Stimulated activated naive B cell treated with anti-CD40 and anti-IgM and Interleukin-4, amounts not matched to agents 10 μg/mL and 1 μg/mL and 100 μg/mL, for 72 hours (primary cell): ENCODE data around the gene NFKBIZ.

Experiments
- ATAC-seq, 2 donors: fragments of 150-1000 bp; cut with Tn5 transposase; replicated peaks; 2 replicates each; pipeline ENCODE4 v1.10.0; 2021; ENCODE audit warnings: moderate library complexity in 1 of 2
- DNase-seq: peaks from one replicate; pipeline ENCODE4 v3.0.0; 2021
- H3K27ac Mint-ChIP-seq: one replicate; pipeline ENCODE4 v1.8.0; 2022; ENCODE audit warnings: mild to moderate bottlenecking, mixed read lengths
- H3K27me3 Mint-ChIP-seq, 2 donors: one replicate each; pipeline ENCODE4 v1.8.0; 2022; ENCODE audit warnings: mixed read lengths in 2 of 2
- H3K36me3 Mint-ChIP-seq, 2 donors: one replicate each; pipeline ENCODE4 v1.8.0; 2022; ENCODE audit warnings: mixed read lengths in 2 of 2, mild to moderate bottlenecking in 1 of 2
- H3K4me1 Mint-ChIP-seq, 2 donors: one replicate each; pipeline ENCODE4 v1.8.0; 2022; ENCODE audit warnings: mixed read lengths in 2 of 2, mild to moderate bottlenecking in 1 of 2
- H3K4me3 Mint-ChIP-seq, 2 donors: one replicate each; pipeline ENCODE4 v1.8.0; 2022; ENCODE audit warnings: mild to moderate bottlenecking in 2 of 2, mixed read lengths in 2 of 2, moderate library complexity in 1 of 2
- H3K9me3 Mint-ChIP-seq, 2 donors: one replicate each; pipeline ENCODE4 v1.8.0; 2022; ENCODE audit warnings: mixed read lengths in 2 of 2, mild to moderate bottlenecking in 1 of 2

The NFKBIZ gene

GRCh38 chr3:101833446-101833974, 15.8 kb upstream of the NFKBIZ start:
- Mint-ChIP-seq H3K4me3 (peak overlapping the region; percentile 39 to 65), H3K27me3 (no peaks in the 10 kb centered on the region), H3K36me3 (peaks cover 74 to 88% of the 10 kb centered on the region in 2 donors), H3K4me1 (peaks cover 63 to 90% of the 10 kb centered on the region in 2 donors), H3K9me3 (peaks cover 0 to 2% of the 10 kb centered on the region in 2 donors), H3K27ac (peak overlapping the region; percentile 34)
- DNase-seq (no peak), ATAC-seq (no peak)

- ATAC-seq (peak; percentile 73 to 74), DNase-seq (no peak)
- Mint-ChIP-seq H3K27ac (peak overlapping the region; percentile 83), H3K4me3 (peak overlapping the region; percentile 64 to 65), H3K27me3 (no peaks in the 10 kb centered on the region), H3K4me1 (peaks cover 66 to 85% of the 10 kb centered on the region in 2 donors), H3K36me3 (peaks cover 66 to 85% of the 10 kb centered on the region in 2 donors), H3K9me3 (peaks cover 0 to 2% of the 10 kb centered on the region in 2 donors)
These were observed 13.6 kb upstream of the NFKBIZ start for GRCh38 chr3:101835676-101836075.

DNA sequence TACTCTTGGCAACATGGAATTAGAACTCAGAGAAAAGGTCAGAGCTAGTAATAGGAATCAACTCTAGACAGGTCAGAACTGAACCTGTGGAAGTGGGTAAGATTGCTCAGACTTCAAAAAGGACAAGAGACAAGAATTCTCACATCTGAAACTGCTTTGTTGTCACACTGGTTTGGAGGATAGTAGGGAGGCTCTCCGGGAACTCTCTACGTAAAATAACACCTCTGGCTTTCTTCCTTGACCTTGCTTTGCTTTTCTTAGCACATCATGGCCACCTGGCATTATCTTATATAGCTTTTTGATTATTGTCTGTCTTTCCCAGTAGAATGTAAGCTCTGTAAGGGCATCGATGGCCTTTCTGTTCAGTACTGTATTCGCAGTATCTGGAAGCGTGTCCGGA, 13.2 kb upstream of the NFKBIZ start:
- Mint-ChIP-seq H3K27ac (peak overlapping the region; percentile 83), H3K4me1 (peaks cover 66 to 85% of the 10 kb centered on the region in 2 donors), H3K27me3 (no peaks in the 10 kb centered on the region), H3K4me3 (peak overlapping the region; percentile 64 to 65), H3K9me3 (peaks cover 0 to 2% of the 10 kb centered on the region in 2 donors), H3K36me3 (peaks cover 66 to 86% of the 10 kb centered on the region in 2 donors)
- DNase-seq (no peak), ATAC-seq (peak; percentile 6 to 15)

DNA sequence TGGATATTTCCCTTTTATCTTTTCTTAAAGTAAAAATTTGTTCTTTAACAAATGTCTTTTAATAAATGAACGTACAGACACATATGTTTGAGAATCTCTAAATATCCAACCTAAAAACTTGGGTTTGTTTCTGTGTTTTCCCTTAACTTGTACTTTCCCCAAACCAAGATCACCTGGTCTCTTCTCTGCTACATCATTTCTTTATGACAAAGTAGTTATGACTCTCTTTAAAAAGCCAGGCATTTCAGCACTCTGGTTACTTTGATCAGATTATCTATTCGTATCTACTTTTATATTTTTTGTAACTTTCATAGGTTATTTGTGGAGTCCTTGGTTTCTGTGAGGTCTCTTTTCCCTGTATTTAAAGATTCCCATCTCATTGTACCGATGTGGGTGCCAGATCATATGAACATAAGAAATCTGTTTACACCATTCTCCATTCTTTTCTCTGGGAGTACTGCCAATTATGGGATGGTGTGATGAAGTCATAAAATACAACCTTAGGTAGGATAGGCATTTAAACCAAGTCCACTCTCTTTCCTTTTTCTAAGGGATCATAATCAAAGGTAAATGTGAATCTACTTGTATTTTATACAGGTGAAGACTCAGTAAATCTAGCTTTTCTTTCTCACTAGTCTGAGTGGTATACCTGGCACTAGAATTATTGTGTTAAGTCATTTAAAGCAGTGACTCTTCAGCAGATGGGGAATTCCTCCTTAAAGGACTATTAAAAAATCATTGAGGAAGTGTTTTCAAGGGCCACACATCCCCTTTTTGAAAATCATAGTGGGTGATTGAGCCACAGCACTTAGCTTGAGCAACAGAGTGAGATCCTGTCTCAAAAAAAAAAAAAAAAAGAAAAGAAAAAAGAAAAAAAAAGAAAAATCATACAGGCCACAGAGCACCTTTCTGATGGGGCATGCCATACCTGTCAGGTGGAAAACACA, 12.4 kb upstream of the NFKBIZ start:
- Mint-ChIP-seq H3K9me3 (peaks cover 0 to 4% of the 10 kb centered on the region in 2 donors), H3K27me3 (no peaks in the 10 kb centered on the region), H3K4me3 (peak overlapping the region; percentile 75 to 80), H3K4me1 (peaks cover 64 to 80% of the 10 kb centered on the region in 2 donors), H3K27ac (peak overlapping the region; percentile 77), H3K36me3 (peaks cover 62 to 84% of the 10 kb centered on the region in 2 donors)
- no peak for DNase-seq
- peak; percentile 78 to 80 for ATAC-seq

DNA sequence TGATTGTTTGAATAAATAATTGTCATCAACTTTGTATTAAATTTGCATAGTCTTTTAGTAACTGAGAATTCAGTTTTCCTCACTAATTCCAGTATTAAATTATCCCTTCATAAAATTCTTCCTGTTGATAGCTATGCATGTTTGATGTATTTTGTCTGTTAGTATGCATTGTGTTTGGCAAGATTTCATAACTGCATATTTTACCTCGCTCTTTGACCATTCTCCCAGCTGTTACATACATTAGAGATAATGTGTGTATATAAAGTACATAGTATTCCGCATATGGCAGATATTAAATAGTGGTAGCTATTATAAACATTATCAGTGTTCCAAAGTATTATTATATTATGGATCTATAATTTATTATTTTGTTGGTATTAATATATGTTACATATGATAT, 10.6 kb upstream of the NFKBIZ start:
- Mint-ChIP-seq H3K9me3 (peaks cover 0 to 6% of the 10 kb centered on the region in 2 donors), H3K4me1 (peaks cover 59 to 76% of the 10 kb centered on the region in 2 donors), H3K4me3 (no peak overlapping the region), H3K27me3 (no peaks in the 10 kb centered on the region), H3K36me3 (peaks cover 56 to 79% of the 10 kb centered on the region in 2 donors), H3K27ac (no peak overlapping the region)
- DNase-seq: no peak
- no peak for ATAC-seq

- H3K36me3 Mint-ChIP-seq: peaks cover 47 to 69% of the 10 kb centered on the region in 2 donors
These were observed 9.2 kb upstream of the NFKBIZ start for GRCh38 chr3:101840066-101840465.

DNA sequence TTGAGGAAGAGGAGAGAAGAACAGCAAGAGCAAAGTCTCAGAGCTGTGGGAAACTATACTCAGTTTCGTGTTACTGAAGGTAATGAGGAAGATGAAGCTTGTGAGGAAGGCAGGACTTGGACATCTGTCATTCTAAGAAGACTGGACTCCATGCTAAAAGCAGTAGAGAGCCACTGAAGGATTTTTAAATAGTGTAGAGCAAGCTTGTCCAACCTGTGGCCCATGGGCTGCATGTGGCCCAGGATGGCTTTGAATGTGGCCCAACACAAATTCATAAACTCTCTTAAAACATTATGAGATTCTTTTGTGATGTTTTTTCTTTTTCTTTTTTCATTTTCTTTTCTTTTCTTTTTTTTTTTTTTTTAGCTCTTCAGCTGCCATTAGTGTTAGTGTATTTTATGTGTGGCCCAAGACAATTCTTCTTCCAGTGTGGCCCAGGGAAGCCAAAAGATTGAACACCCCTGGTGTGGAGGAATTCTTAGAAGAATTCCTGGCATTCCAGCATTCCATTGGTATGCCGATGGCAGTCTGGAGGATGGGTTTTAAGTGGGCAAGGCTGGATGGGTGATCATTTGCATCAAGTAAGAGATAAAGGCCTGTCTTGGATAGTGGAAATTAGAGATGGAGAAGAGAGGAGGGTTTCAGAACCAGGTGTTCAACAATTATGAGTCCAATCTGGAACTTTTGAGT, 6.9 kb upstream of the NFKBIZ start:
- no peak for DNase-seq
- peak overlapping the region in 1 of 2 donors; percentile 23 for H3K4me3 Mint-ChIP-seq
- H3K9me3 Mint-ChIP-seq: peaks cover 0 to 3% of the 10 kb centered on the region in 2 donors
- H3K36me3 Mint-ChIP-seq: peaks cover 39 to 58% of the 10 kb centered on the region in 2 donors
- peak overlapping the region; percentile 52 for H3K27ac Mint-ChIP-seq
- no peak for ATAC-seq
- peaks cover 30 to 51% of the 10 kb centered on the region in 2 donors for H3K4me1 Mint-ChIP-seq
- no peaks in the 10 kb centered on the region for H3K27me3 Mint-ChIP-seq

More at GRCh38 chr3:101840066-101840465, 9.2 kb upstream of the NFKBIZ start:
- ATAC-seq (no peak), DNase-seq (no peak)
- H3K4me1 Mint-ChIP-seq: peaks cover 49 to 63% of the 10 kb centered on the region in 2 donors
- H3K27ac Mint-ChIP-seq: peak overlapping the region; percentile 88
- no peaks in the 10 kb centered on the region for H3K27me3 Mint-ChIP-seq
- peaks cover 0 to 3% of the 10 kb centered on the region in 2 donors for H3K9me3 Mint-ChIP-seq
- no peak overlapping the region for H3K4me3 Mint-ChIP-seq

GRCh38 chr3:101842935-101843330, 6.4 kb upstream of the NFKBIZ start:
- no peak overlapping the region for H3K27ac Mint-ChIP-seq
- H3K4me1 Mint-ChIP-seq: peaks cover 30 to 50% of the 10 kb centered on the region in 2 donors
- no peak overlapping the region for H3K4me3 Mint-ChIP-seq
- DNase-seq: no peak
- H3K36me3 Mint-ChIP-seq: peaks cover 36 to 56% of the 10 kb centered on the region in 2 donors
- H3K9me3 Mint-ChIP-seq: peaks cover 0 to 3% of the 10 kb centered on the region in 2 donors
- no peak for ATAC-seq
- H3K27me3 Mint-ChIP-seq: no peaks in the 10 kb centered on the region

DNA sequence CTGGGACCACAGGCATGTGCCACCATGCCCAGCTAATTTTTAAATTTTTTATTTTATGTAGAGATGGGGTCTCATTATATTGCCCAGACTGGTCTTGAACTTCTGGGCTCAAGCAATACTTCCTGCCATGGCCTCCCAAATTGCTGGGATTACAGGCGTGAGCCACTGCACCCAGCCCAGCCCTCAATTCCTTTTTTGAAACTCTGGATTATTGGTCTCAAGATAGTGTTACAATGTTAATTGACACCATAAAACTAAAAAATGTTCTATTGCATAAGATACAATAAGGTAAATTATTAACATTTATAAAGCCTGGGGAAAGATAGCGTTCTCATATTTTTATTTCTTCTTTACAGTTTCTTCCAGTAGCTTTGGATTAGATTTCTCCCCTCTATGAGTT, 3.9 kb upstream of the NFKBIZ start:
- Mint-ChIP-seq H3K27ac (no peak overlapping the region), H3K27me3 (no peaks in the 10 kb centered on the region), H3K36me3 (peaks cover 35 to 49% of the 10 kb centered on the region in 2 donors), H3K4me3 (no peak overlapping the region), H3K4me1 (peaks cover 25 to 48% of the 10 kb centered on the region in 2 donors), H3K9me3 (peaks cover 0 to 3% of the 10 kb centered on the region in 2 donors)
- DNase-seq (no peak), ATAC-seq (no peak)

DNA sequence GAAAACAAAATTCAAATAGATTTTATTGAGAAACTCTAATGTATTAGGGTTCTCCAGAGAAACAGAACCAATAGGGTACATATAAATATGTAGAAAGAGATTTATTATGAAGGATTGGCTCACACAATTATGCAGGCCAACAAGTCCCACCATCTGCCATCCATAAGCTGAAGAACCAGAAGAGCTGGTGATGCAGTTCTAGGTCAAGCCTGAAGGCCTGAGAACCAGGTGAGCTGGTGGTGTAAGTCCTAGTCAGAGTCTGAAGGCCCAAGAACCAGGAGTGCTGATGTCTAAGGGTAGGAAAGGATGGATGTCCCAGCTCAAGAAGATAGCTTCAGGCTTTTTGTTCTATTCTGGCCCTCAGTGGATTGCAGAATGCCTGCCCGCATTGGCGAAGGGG, 2.6 kb upstream of the NFKBIZ start:
- DNase-seq: no peak
- H3K27me3 Mint-ChIP-seq: no peaks in the 10 kb centered on the region
- no peak overlapping the region for H3K4me3 Mint-ChIP-seq
- no peak for ATAC-seq
- H3K9me3 Mint-ChIP-seq: peaks cover 0 to 3% of the 10 kb centered on the region in 2 donors
- no peak overlapping the region for H3K27ac Mint-ChIP-seq
- peaks cover 21 to 52% of the 10 kb centered on the region in 2 donors for H3K4me1 Mint-ChIP-seq
- H3K36me3 Mint-ChIP-seq: peaks cover 45 to 51% of the 10 kb centered on the region in 2 donors

DNA sequence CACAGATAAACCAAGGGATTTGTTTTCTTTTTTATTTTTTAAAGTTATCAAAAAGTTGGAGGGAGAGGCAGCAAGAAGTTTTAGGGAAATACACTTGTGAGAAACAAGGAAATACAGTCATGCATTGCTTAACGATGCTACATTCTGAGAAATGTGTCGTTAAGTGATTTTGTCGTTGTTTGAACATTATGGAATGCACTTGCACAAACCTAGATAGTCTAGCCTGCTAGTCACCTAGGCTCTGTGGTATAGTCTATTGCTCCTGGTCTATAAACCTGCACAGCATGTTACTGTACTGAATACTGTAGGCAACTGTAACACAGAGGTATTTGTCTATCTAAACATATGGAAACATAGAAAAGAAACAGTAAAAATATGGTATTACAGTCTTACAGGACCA, 2.0 kb upstream of the NFKBIZ start:
- no peaks in the 10 kb centered on the region for H3K9me3 Mint-ChIP-seq
- no peak overlapping the region for H3K4me3 Mint-ChIP-seq
- H3K36me3 Mint-ChIP-seq: peaks cover 46 to 52% of the 10 kb centered on the region in 2 donors
- no peak overlapping the region for H3K27ac Mint-ChIP-seq
- H3K4me1 Mint-ChIP-seq: peaks cover 20 to 52% of the 10 kb centered on the region in 2 donors
- no peak for DNase-seq
- no peaks in the 10 kb centered on the region for H3K27me3 Mint-ChIP-seq
- ATAC-seq: no peak

GRCh38 chr3:101848326-101848725, 988 bp upstream of the NFKBIZ start:
- Mint-ChIP-seq H3K4me3 (peak overlapping the region; percentile 82 to 99), H3K27ac (peak overlapping the region; percentile 92), H3K27me3 (no peaks in the 10 kb centered on the region), H3K36me3 (peaks cover 48 to 52% of the 10 kb centered on the region in 2 donors), H3K9me3 (no peaks in the 10 kb centered on the region), H3K4me1 (peaks cover 22 to 52% of the 10 kb centered on the region in 2 donors)
- DNase-seq: no peak
- no peak for ATAC-seq

GRCh38 chr3:101849714-101850245, 466 bp downstream of the NFKBIZ start:
- H3K9me3 Mint-ChIP-seq: no peaks in the 10 kb centered on the region
- H3K4me3 Mint-ChIP-seq: peak overlapping the region; percentile 97 to 99
- peak; percentile 34 for DNase-seq
- ATAC-seq: peak; percentile 31 to 35
- peaks cover 28 to 65% of the 10 kb centered on the region in 2 donors for H3K4me1 Mint-ChIP-seq
- no peaks in the 10 kb centered on the region for H3K27me3 Mint-ChIP-seq
- peak overlapping the region; percentile 98 for H3K27ac Mint-ChIP-seq
- peaks cover 57 to 65% of the 10 kb centered on the region in 2 donors for H3K36me3 Mint-ChIP-seq
